Ishikawa (cell line): ENCODE measurements around the gene KCNQ1.

Experiments
- CEBPB ChIP-seq: IDR thresholded peaks from 2 replicates; pipeline ENCODE4 v1.6.1; 2012
- CREB1 ChIP-seq: IDR thresholded peaks from 2 replicates; pipeline ENCODE4 v1.6.1; 2012; ENCODE audit warnings: low read depth
- EGR1 ChIP-seq: IDR thresholded peaks from 2 replicates; pipeline ENCODE4 v1.6.1; 2012
- EP300 ChIP-seq: IDR thresholded peaks from 2 replicates; pipeline ENCODE4 v1.6.1; 2012; ENCODE audit warnings: borderline replicate concordance
- FOXM1 ChIP-seq: IDR thresholded peaks from 2 replicates; pipeline ENCODE4 v1.6.1; 2012; ENCODE audit warnings: low read depth, borderline replicate concordance
- NFIC ChIP-seq: IDR thresholded peaks from 2 replicates; pipeline ENCODE4 v1.6.1; 2012
- RAD21 ChIP-seq: IDR thresholded peaks from 2 replicates; pipeline ENCODE4 v1.6.1; 2012; ENCODE audit warnings: low read depth
- TAF1 ChIP-seq: IDR thresholded peaks from 2 replicates; pipeline ENCODE4 v1.6.1; 2012; ENCODE audit warnings: low read depth, mild to moderate bottlenecking
- TCF12 ChIP-seq: IDR thresholded peaks from 2 replicates; pipeline ENCODE4 v1.6.1; 2012; ENCODE audit warnings: low read depth
- TEAD4 ChIP-seq: IDR thresholded peaks from 2 replicates; pipeline ENCODE4 v1.6.1; 2012
- YY1 ChIP-seq: IDR thresholded peaks from 2 replicates; pipeline ENCODE4 v1.6.1; 2012; ENCODE audit warnings: low read depth
- ZBTB7A ChIP-seq: IDR thresholded peaks from 2 replicates; pipeline ENCODE4 v1.6.1; 2012; ENCODE audit warnings: low read depth
- TF ChIP-seq, protein P1 (sequence below): IDR thresholded peaks from 2 replicates; pipeline ENCODE4 v1.6.1; 2012
- TF ChIP-seq, protein P2 (sequence below): IDR thresholded peaks from 2 replicates; pipeline ENCODE4 v1.6.1; 2012; ENCODE audit warnings: low read depth, mild to moderate bottlenecking
- TF ChIP-seq, protein P3 (sequence below): IDR thresholded peaks from 2 replicates; pipeline ENCODE4 v1.6.1; 2012

KCNQ1 gene

GRCh38 chr11:2488004-2488403 is 43.2 kb downstream of the KCNQ1 start:
- TF ChIP-seq EP300: no peak
- no peak for TF ChIP-seq RAD21
- TF ChIP-seq, protein P1, sequence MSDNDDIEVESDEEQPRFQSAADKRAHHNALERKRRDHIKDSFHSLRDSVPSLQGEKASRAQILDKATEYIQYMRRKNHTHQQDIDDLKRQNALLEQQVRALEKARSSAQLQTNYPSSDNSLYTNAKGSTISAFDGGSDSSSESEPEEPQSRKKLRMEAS: no peak
- no peak for TF ChIP-seq CEBPB
- no peak for TF ChIP-seq ZBTB7A
- TF ChIP-seq EGR1: no peak
- no peak for TF ChIP-seq TAF1
- TF ChIP-seq, protein P2, sequence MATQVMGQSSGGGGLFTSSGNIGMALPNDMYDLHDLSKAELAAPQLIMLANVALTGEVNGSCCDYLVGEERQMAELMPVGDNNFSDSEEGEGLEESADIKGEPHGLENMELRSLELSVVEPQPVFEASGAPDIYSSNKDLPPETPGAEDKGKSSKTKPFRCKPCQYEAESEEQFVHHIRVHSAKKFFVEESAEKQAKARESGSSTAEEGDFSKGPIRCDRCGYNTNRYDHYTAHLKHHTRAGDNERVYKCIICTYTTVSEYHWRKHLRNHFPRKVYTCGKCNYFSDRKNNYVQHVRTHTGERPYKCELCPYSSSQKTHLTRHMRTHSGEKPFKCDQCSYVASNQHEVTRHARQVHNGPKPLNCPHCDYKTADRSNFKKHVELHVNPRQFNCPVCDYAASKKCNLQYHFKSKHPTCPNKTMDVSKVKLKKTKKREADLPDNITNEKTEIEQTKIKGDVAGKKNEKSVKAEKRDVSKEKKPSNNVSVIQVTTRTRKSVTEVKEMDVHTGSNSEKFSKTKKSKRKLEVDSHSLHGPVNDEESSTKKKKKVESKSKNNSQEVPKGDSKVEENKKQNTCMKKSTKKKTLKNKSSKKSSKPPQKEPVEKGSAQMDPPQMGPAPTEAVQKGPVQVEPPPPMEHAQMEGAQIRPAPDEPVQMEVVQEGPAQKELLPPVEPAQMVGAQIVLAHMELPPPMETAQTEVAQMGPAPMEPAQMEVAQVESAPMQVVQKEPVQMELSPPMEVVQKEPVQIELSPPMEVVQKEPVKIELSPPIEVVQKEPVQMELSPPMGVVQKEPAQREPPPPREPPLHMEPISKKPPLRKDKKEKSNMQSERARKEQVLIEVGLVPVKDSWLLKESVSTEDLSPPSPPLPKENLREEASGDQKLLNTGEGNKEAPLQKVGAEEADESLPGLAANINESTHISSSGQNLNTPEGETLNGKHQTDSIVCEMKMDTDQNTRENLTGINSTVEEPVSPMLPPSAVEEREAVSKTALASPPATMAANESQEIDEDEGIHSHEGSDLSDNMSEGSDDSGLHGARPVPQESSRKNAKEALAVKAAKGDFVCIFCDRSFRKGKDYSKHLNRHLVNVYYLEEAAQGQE: no peak

GRCh38 chr11:2489083-2489482 is 44.3 kb downstream of the KCNQ1 start:
- TF ChIP-seq CEBPB: no peak

DNA sequence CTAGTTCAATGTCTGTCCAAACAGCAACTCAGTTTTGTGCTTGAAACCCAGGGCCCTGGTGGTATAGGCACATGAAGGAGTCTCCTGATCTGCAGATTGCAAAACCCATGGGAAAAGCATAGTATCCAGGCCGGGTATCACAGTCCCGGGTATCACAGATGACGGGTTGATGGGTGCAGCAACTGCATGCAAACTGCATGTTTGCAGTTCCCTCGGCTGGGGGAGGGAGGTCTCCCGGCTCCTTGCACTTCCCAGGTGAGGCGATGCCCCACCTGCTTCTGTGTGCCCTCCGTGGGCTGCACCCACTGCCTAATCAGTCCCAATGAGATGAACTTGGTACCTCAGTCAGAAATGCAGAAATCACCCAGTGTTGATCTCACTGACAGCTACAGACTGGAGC is 53.9 kb downstream of the KCNQ1 start:
- TF ChIP-seq YY1 (no peak), EGR1 (no peak), RAD21 (no peak), CREB1 (no peak), FOXM1 (no peak), TEAD4 (no peak), NFIC (no peak), CEBPB (no peak), TAF1 (no peak), ZBTB7A (no peak), EP300 (no peak), TCF12 (no peak)
- TF ChIP-seq, protein P2: no peak
- TF ChIP-seq, protein P1: no peak
- TF ChIP-seq, protein P3, sequence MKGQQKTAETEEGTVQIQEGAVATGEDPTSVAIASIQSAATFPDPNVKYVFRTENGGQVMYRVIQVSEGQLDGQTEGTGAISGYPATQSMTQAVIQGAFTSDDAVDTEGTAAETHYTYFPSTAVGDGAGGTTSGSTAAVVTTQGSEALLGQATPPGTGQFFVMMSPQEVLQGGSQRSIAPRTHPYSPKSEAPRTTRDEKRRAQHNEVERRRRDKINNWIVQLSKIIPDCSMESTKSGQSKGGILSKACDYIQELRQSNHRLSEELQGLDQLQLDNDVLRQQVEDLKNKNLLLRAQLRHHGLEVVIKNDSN: no peak

GRCh38 chr11:2507212-2507901 is 62.5 kb downstream of the KCNQ1 start:
- TF ChIP-seq EP300: no peak
- TF ChIP-seq, protein P2: no peak
- TF ChIP-seq, protein P1: no peak
- no peak for TF ChIP-seq NFIC

DNA sequence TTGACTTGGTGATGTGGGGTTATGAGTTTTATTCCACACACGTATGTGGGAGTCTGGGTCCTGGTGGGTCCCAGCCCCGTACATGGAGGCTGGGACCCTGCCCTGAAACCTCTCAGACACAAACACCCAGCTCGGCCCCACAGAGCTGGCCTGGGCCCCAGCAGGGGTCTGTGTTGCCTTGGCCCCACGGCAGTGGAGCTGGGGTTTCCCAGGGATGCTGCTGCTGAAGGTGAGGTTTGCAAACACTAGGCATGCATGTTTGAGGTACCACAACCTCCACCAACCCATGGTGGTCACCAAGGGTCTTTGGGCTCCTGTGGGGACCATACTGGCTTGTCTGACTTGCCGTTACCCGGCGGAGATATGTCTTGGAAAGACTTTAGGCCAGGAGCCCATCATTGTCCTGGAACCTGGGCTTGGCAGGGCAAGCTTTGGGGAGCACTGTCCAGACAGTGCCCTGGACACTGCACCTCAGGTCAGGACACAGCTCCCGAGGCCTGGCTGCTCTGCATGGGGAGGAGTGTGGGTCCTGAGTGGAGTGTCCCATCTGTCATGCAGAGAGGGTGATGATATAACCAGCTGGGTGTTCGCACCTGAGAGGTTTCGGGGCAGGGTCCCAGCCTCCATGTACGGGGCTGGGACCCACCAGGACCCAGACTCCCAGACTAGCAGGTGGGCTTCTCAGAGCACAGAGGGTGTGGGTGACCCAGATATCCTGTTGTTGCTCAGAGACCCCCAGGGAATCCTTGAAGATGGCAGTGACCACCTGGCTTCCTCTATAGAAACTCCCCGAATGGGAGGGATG is 63.3 kb downstream of the KCNQ1 start:
- TF ChIP-seq RAD21: no peak
